Neural cell (in vitro differentiated cells): Measurements from ENCODE around the gene EPB41L2. TPM values are rescaled to one million over a fixed set of nuclear protein-coding genes. Genes with fewer than 3 reads are reported as not detected.

ENCODE experiments used
- H2AFZ ChIP-seq: fragments of 200-600, 300-800 bp; sonication (generic), shearing (Covaris generic); 2 replicates; pipeline ENCODE4 v1.6.0; 2014; ENCODE audit warnings: low read depth, mild to moderate bottlenecking, antibody characterized with exemption, low read length, moderate library complexity
- H3F3A ChIP-seq: fragments of 200-600 bp; shearing (Covaris generic); 2 replicates; pipeline ENCODE4 v1.6.1; 2016; ENCODE audit warnings: mild to moderate bottlenecking, moderate library complexity, mixed read lengths, antibody characterized with exemption, low read length; ENCODE audit not compliant: insufficient read depth, poor library complexity, severe bottlenecking
- H3K27ac ChIP-seq: fragments of 200-600, 300-800 bp; sonication (generic), shearing (Covaris generic); 2 replicates; pipeline ENCODE4 v1.5.1; 2014; ENCODE audit warnings: mild to moderate bottlenecking, low read length, moderate library complexity
- H3K27me3 ChIP-seq: fragments of 300-800, 200-600 bp; sonication (generic), shearing (Covaris generic); 2 replicates; pipeline ENCODE4 v1.6.0; 2014; ENCODE audit warnings: mild to moderate bottlenecking, low read depth, low read length, moderate library complexity; ENCODE audit not compliant: insufficient read depth
- H3K36me3 ChIP-seq: fragments of 300-800, 200-600 bp; sonication (generic), shearing (Covaris generic); 2 replicates; pipeline ENCODE4 v1.5.1; 2014; ENCODE audit warnings: mild to moderate bottlenecking, antibody characterized with exemption, low read length, moderate library complexity; ENCODE audit not compliant: insufficient read depth
- H3K4me2 ChIP-seq: fragments of 300-800, 200-600 bp; sonication (generic), shearing (Covaris generic); 2 replicates; pipeline ENCODE4 v1.6.0; 2014; ENCODE audit warnings: mild to moderate bottlenecking, low read length
- H3K4me3 ChIP-seq: fragments of 300-800, 200-600 bp; sonication (generic), shearing (Covaris generic); 2 replicates; pipeline ENCODE4 v1.5.1; 2014; ENCODE audit warnings: mild to moderate bottlenecking, low read length, moderate library complexity
- H3K79me2 ChIP-seq: fragments of 200-600 bp; shearing (Covaris generic); replicated peaks from 2 replicates; pipeline ENCODE4 v1.6.0; 2014; ENCODE audit warnings: mild to moderate bottlenecking, low read length, moderate library complexity; ENCODE audit not compliant: insufficient read depth
- H3K9ac ChIP-seq: fragments of 300-800, 200-600 bp; sonication (generic), shearing (Covaris generic); 2 replicates; pipeline ENCODE4 v1.6.1; 2016; ENCODE audit warnings: mild to moderate bottlenecking, low read length, mixed read lengths
- H3K9me2 ChIP-seq: fragments of 200-600 bp; shearing (Covaris generic); 2 replicates; pipeline ENCODE4 v1.6.1; 2016; ENCODE audit warnings: mild to moderate bottlenecking, low read length, mixed read lengths; ENCODE audit not compliant: insufficient read depth
- H3K9me3 ChIP-seq: fragments of 200-600, 300-800 bp; sonication (generic), shearing (Covaris generic); 2 replicates; pipeline ENCODE4 v1.6.1; 2016; ENCODE audit warnings: mild to moderate bottlenecking, mixed run types, low read length, moderate library complexity, mixed read lengths
- H4K20me1 ChIP-seq: fragments of 200-600 bp; shearing (Covaris generic); 2 replicates; pipeline ENCODE4 v1.6.1; 2016; ENCODE audit warnings: mild to moderate bottlenecking, mixed run types; ENCODE audit not compliant: insufficient read depth
- CTCF ChIP-seq: fragments of 450-650 bp; IDR thresholded peaks from 2 replicates; pipeline ENCODE4 v1.5.1; 2014; ENCODE audit warnings: antibody characterized with exemption, mild to moderate bottlenecking, moderate library complexity; ENCODE audit not compliant: poor library complexity, severe bottlenecking
- EP300 ChIP-seq: fragments of 450-650 bp; conservative IDR thresholded peaks from 2 replicates; pipeline ENCODE4 v1.6.1; 2014; ENCODE audit warnings: antibody characterized with exemption, mild to moderate bottlenecking, moderate library complexity; ENCODE audit not compliant: poor library complexity, severe bottlenecking
- EZH2 ChIP-seq: fragments of 200-600, 300-800 bp; shearing (Covaris generic), sonication (generic); IDR thresholded peaks from 2 replicates; pipeline ENCODE4 v1.6.1; 2014; ENCODE audit warnings: antibody characterized with exemption, low read length, borderline replicate concordance, mild to moderate bottlenecking; ENCODE audit not compliant: insufficient read depth, poor library complexity, severe bottlenecking
- MXI1 ChIP-seq: fragments of 450-650 bp; conservative IDR thresholded peaks from 2 replicates; pipeline ENCODE4 v1.6.1; 2014; ENCODE audit warnings: antibody characterized with exemption, mild to moderate bottlenecking; ENCODE audit not compliant: poor library complexity, severe bottlenecking
- POLR2AphosphoS5 ChIP-seq: IDR thresholded peaks from 2 replicates; pipeline ENCODE4 v1.6.1; 2012
- RAD21 ChIP-seq: fragments of 450-650 bp; conservative IDR thresholded peaks from 2 replicates; pipeline ENCODE4 v1.6.1; 2014; ENCODE audit warnings: antibody characterized with exemption, mild to moderate bottlenecking, moderate library complexity
- REST ChIP-seq: IDR thresholded peaks from 2 replicates; pipeline ENCODE4 v1.6.1; 2012; ENCODE audit warnings: borderline replicate concordance
- SMC3 ChIP-seq: fragments of 450-650 bp; conservative IDR thresholded peaks from 2 replicates; pipeline ENCODE4 v1.6.1; 2014; ENCODE audit warnings: antibody characterized with exemption, mild to moderate bottlenecking, moderate library complexity; ENCODE audit not compliant: poor library complexity
- TAF1 ChIP-seq: IDR thresholded peaks from 2 replicates; pipeline ENCODE4 v1.6.1; 2012; ENCODE audit warnings: low read depth
- polyA plus RNA-seq: library from polyadenylated mRNA; depleted of rRNA; stranded (reverse); fragments of >200 nt; gene quantifications from 2 replicates; pipeline ENCODE4 v1.2.3, GENCODE V29; 2014

The EPB41L2 gene
- polyA plus RNA-seq, 1 donor from 2014 or later, result 13.5 TPM

DNA sequence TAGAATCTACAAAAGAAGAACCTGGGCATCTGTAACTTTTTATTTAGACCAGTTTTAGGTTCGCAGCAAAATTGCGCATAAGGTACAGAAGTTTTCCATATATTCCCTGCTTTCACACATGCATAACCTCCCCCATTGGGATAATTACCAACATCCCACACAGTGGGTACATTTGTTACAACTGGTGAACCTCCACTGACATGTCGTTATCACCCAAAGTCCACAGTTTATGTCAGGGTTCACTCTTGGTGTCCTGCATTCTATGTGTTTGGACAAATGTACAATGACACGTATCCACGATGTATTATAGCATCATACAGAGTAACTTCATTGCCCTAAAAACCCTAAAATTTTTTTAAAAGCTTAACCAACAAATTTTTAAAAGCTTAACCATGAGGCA lies 126.1 kb downstream of the EPB41L2 start:
- no peaks in the 10 kb centered on the region for H3F3A ChIP-seq
- no peaks in the 10 kb centered on the region for H3K9me2 ChIP-seq
- no peak overlapping the region for H3K4me3 ChIP-seq
- no peak overlapping the region for H3K9ac ChIP-seq
- no peak overlapping the region for H2AFZ ChIP-seq
- no peaks in the 10 kb centered on the region for H4K20me1 ChIP-seq
- TF ChIP-seq POLR2AphosphoS5, result no peak
- no peak for TF ChIP-seq TAF1
- TF ChIP-seq RAD21, result no peak
- TF ChIP-seq REST, result no peak
- no peak for TF ChIP-seq EP300
- TF ChIP-seq EZH2, result no peak
- no peak for TF ChIP-seq MXI1
- TF ChIP-seq CTCF, result no peak
- no peak for TF ChIP-seq SMC3
- no peaks in the 10 kb centered on the region for H3K36me3 ChIP-seq
- no peak overlapping the region for H3K4me2 ChIP-seq
- H3K79me2 ChIP-seq, result no peaks in the 10 kb centered on the region
- no peaks in the 10 kb centered on the region for H3K9me3 ChIP-seq
- no peaks in the 10 kb centered on the region for H3K27me3 ChIP-seq
- H3K27ac ChIP-seq, result no peak overlapping the region

- TF ChIP-seq SMC3 (no peak), MXI1 (no peak), RAD21 (no peak), TAF1 (no peak), EZH2 (no peak), CTCF (no peak), POLR2AphosphoS5 (no peak), REST (no peak), EP300 (no peak)
- Histone ChIP-seq H3K79me2 (no peaks in the 10 kb centered on the region), H3K36me3 (no peaks in the 10 kb centered on the region), H4K20me1 (no peaks in the 10 kb centered on the region), H3K9me3 (no peaks in the 10 kb centered on the region), H3K27me3 (no peaks in the 10 kb centered on the region), H3K4me2 (no peak overlapping the region), H3K4me3 (no peak overlapping the region), H2AFZ (no peak overlapping the region), H3F3A (no peaks in the 10 kb centered on the region), H3K9me2 (no peaks in the 10 kb centered on the region), H3K27ac (no peak overlapping the region), H3K9ac (no peak overlapping the region)
Observed at GRCh38 chr6:130935978-130936377, 127.1 kb downstream of the EPB41L2 start.
